HG03095 (cell line): ENCODE measurements around the gene ATG4D.

ENCODE experiments used
- ATAC-seq: cut with Tn5 transposase; IDR thresholded peaks from one replicate; pipeline ENCODE4 v1.9.1; 2021; ENCODE audit warnings: moderate library complexity; ENCODE audit not compliant: unreplicated experiment

Gene ATG4D

GRCh38 chr19:10543420-10544241 is at the start of gene ATG4D:
TSS of gene ATG4D (plus strand) at chr19:10543904. CDS start at chr19:10544091, 187 bp downstream.
- peak; percentile 61 for ATAC-seq

DNA sequence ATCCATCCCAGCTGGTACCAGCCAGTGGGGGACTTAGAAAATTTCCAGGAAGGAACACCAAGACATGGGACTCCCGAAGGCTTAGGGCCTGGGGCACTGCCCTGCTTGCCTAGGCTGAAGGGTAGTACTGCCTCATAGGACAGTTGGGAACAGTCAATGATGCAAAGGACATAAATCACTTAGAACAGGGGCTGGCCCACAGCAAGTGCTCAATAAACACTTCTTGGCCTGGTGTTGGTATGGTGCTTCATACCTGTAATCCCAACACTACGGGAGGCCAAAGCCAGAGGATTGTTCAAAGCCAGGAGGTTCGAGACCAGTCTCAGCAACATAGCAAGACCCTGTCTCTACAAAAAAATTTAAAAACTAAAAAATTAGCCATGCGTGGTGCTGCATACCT is 46.3 kb upstream of the ATG4D start:
- ATAC-seq: no peak

GRCh38 chr19:10499550-10500246 is 44.0 kb upstream of the ATG4D start:
- ATAC-seq: no peak

- ATAC-seq: no peak
Measured at GRCh38 chr19:10500247-10500592, 43.5 kb upstream of the ATG4D start.

- no peak for ATAC-seq
Measured at GRCh38 chr19:10501971-10502523, 41.7 kb upstream of the ATG4D start.

DNA sequence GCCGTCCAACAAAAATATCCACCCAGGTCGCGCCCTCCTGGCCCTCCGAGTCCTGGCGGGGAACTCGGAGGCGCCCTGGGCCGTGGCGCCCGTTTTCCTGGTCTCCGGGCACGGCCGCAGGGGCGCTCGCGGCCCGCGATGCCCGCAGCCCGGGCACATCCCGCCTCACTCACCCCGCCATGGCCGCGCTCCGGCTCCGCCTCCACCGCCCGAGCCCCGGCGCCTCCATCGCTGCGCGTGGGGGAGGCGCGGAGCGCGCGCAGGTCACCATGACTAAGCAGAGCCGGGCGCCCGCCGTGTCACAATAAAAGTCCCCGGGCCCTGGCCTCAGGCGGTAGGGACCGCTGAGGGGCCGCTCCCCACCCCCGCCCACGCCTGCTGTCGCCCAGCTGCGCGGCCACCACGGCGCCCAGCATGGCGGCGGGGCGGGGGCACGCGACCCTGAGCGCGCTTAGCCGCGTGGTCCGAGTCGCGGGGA is 41.1 kb upstream of the ATG4D start:
- ATAC-seq: peak; percentile 67

DNA sequence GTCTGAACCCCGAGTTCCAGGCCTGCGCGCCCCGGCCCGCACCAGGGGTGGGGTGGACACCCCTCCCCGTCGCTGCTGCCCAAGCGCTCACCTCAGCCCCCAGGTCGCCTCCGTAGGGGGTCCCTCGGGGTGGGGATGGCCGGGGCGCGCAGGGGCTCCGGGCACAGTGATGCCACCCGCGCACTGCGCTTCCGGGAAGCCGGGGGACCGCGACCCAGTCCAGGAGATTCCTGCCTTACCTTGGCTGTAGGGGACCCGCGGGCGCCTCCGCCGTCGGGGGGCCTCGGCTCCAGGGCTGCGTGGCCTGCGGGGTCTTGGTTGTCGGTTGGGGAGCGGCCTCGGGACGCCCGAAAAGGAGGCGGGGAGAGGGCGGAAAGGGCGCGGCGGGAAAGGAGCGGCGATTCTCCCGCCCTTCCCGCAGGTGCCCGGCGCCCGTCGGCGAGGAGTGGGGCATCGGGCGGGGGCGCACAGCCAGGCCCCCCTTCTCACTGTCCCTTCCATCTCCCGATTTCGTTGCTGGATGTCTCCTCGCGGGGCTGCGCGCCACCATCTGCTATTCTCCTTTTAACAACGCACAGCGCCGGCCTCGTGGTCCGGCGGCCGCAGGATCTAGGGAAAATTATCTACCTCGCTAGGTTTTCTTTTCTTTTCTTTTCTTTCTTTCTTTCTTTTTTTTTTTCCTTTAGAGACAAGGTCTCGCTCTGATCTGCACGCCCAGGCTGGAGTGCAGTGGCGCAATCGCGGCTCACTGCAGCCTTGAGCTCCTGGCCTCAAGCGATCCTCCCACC is 40.5 kb upstream of the ATG4D start, which contains the start of gene KEAP1:
Gene KEAP1, minus strand, starts transcription at position 355 of the 788 bp plus-strand sequence. CDS start 3,323 bp downstream, outside the sequence.
- ATAC-seq: no peak

- no peak for ATAC-seq
Measured at GRCh38 chr19:10505583-10506229, 38.0 kb upstream of the ATG4D start.

DNA sequence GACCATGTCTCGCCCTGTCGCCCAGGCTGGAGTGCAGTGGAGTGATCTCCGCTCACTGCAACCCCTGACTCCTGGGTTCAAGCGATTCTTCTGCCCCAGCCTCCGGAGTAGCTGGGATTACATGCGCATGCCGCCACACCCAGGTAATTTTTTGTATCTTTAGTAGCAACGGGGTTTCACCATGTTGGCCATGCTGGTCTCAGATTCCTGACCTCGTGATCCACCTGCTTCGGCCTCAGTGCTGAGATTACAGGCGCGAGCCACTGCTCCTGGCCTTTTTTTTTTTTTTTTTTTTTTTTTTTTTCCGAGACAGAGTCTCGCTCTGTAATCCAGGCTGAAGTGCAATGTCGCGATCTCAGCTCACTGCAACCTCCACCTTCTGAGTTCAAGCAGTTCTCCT is 35.7 kb upstream of the ATG4D start:
- ATAC-seq: no peak

DNA sequence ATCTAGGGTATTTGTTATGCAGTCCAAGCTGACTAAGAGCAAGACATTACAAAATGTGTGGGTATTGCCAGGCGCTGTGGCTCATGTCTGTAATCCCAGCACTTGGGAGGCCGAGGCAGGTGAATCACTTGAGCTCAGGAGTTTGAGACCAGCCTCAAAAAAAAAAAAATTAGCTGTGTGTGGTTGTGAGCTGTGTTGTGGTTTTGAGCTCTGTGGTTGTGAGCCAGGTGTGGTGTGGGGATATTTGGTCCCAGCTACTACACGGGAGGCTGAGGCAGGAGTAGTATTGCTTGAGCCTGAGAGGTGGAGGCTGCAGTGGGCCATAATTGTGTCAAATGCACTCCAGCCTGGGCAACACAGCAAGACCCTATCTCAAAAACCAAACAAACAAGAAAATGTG is 35.0 kb upstream of the ATG4D start:
- no peak for ATAC-seq

GRCh38 chr19:10510301-10510802 is 33.4 kb upstream of the ATG4D start:
- ATAC-seq: no peak

DNA sequence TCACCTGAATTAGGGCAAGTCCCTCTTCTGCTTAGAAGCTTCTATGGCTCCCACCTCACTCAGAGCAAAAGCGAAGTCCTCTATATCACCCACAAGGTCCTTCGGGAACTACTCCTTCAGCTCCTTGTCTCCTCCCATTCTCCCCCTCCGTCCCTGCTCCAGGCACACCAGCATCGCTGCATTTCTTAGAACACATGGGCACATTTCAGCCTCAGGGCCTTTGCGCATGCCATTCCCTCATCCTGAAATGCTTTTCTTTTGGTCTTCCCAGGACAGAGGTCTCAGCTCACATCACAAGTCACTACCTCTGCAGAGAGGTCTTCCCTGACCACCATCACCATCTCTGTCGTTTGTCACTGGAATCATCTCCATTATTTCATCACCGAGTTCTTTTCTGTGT is 30.5 kb upstream of the ATG4D start:
- no peak for ATAC-seq

DNA sequence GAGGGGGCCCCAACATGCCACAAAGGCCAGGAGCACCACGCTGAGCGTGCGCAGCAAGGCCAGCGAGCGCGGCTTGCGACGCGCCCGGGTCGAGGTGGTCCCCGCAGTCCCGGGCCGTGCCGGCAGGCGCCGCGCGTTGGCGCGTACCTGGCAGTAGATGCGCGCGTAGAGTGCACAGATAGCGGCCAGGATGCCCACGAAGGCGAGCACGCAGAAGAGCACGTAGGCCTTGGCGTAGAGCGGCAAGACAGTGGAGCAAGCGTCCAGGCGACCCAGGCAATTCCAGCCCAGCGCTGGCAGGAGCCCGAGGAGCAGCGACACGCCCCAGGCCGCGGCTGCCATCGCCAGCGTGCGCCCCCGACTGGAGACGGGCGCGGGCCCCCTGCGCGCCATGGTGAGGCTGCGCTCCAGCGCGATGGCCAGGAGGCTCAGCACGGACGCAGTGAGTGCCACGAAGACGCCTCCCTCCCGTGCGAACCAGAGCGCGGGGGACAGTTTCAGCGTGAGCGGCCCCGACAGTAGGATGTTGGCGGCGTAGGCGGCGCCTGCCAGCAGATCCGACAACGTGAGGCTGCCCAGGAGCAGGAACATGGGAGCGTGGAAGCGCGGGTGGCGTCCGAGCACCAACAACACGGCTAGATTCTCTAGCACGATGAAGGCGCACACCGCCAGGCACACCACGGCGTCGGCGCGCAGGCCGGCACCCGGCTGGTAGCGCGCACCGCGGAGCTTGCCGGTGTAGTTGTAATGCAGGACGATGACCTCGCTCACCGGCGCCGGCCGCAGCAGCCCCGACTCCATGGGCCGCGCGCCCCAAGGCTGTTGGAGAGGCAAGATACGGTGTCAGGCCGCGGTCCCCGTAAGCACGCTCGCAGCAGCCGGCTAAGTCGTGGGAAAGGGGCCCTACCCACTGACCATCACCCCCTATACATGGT is 29.2 kb upstream of the ATG4D start:
- no peak for ATAC-seq

GRCh38 chr19:10516064-10516385 is 27.7 kb upstream of the ATG4D start:
- no peak for ATAC-seq

GRCh38 chr19:10516671-10517286 is 26.9 kb upstream of the ATG4D start:
- ATAC-seq: no peak

- ATAC-seq: no peak
Measured at GRCh38 chr19:10517361-10517759, 26.3 kb upstream of the ATG4D start, which contains the start of gene S1PR5. TSS of gene S1PR5 (minus strand) at chr19:10517447. CDS start at chr19:10515011, 2,436 bp downstream.

GRCh38 chr19:10517760-10518443 is 25.8 kb upstream of the ATG4D start:
- ATAC-seq: no peak
